Natural killer cell (primary cell): ENCODE results near the gene EGFR. TPM values are rescaled to one million over a fixed set of nuclear protein-coding genes. Genes with fewer than 3 reads are reported as not detected.

Source experiments
- ATAC-seq, 3 donors: fragments of 150-1000 bp in 2 of 3; fragments of 200-7000 bp in 1 of 3; cut with Tn5 transposase; 1 replicate in 1 of 3; 2 replicates in 2 of 3; pipeline ENCODE4 v1.10.0; 2021; ENCODE audit warnings: mild to moderate bottlenecking in 2 of 3, moderate library complexity in 2 of 3
- DNase-seq, 2 donors: peaks; one replicate each; pipeline versions ENCODE4 v3.0.0 to v3.0.0-alpha.2; 2013 to 2021; ENCODE audit warnings: mixed read lengths in 1 of 2
- H3K27ac ChIP-seq: one replicate; pipeline ENCODE4 v1.5.1; 2013; ENCODE audit warnings: mild to moderate bottlenecking, low read length
- H3K27me3 ChIP-seq: one replicate; pipeline ENCODE4 v1.6.1; 2013; ENCODE audit warnings: low read length; ENCODE audit not compliant: control insufficient read depth, insufficient read depth
- H3K36me3 ChIP-seq: one replicate; pipeline ENCODE4 v1.6.1; 2013; ENCODE audit warnings: low read length; ENCODE audit not compliant: control insufficient read depth, insufficient read depth
- H3K4me1 ChIP-seq: one replicate; pipeline ENCODE4 v1.6.1; 2013; ENCODE audit warnings: low read length; ENCODE audit not compliant: control insufficient read depth, insufficient read depth
- H3K4me3 ChIP-seq: one replicate; pipeline ENCODE4 v1.5.1; 2013; ENCODE audit warnings: low read length
- H3K9me3 ChIP-seq: one replicate; pipeline ENCODE4 v1.6.1; 2013; ENCODE audit warnings: low read length; ENCODE audit not compliant: control insufficient read depth, insufficient read depth
- H3K27ac Mint-ChIP-seq, 2 donors: one replicate each; pipeline ENCODE4 v1.8.0; 2022; ENCODE audit warnings: mild to moderate bottlenecking in 2 of 2, mixed read lengths in 2 of 2, moderate library complexity in 1 of 2
- H3K27me3 Mint-ChIP-seq, 2 donors: one replicate each; pipeline ENCODE4 v1.8.0; 2022; ENCODE audit warnings: low read depth in 2 of 2, mixed read lengths in 2 of 2
- H3K36me3 Mint-ChIP-seq: one replicate; pipeline ENCODE4 v1.8.0; 2022; ENCODE audit warnings: mixed read lengths
- H3K4me1 Mint-ChIP-seq, 2 donors: one replicate each; pipeline ENCODE4 v1.8.0; 2022; ENCODE audit warnings: mixed read lengths in 2 of 2
- H3K4me3 Mint-ChIP-seq: one replicate; pipeline ENCODE4 v1.8.0; 2022; ENCODE audit warnings: mild to moderate bottlenecking, moderate library complexity, mixed read lengths
- H3K9me3 Mint-ChIP-seq, 2 donors: one replicate each; pipeline ENCODE4 v1.8.0; 2022; ENCODE audit warnings: mixed read lengths in 2 of 2
- WGBS: methylation state at CpG from one replicate; pipeline ENCODE4 v1.1.7; 2013; ENCODE audit warnings: missing lambda C conversion rate; ENCODE audit not compliant: insufficient coverage; 5-methylcytosine and 5-hydroxymethylcytosine counted together
- intact Hi-C: fragments of 100-400 bp; cut with micrococcal nuclease; formaldehyde crosslinking; loops from one replicate; pipeline ENCODE4 v1.14.2; 2022
- total RNA-seq, 4 donors: library from RNA; stranded (reverse); fragments of 120-200 nt in 1 of 4; gene quantifications; one replicate each; pipeline versions ENCODE4 v1.2.3 to v1.2.4, GENCODE V29; 2013 to 2022
- TF ChIP-seq, protein P1 (sequence below): fragments of 200-600 bp; IDR thresholded peaks from one replicate; pipeline ENCODE4 v1.8.0; 2022; ENCODE audit warnings: antibody characterized with exemption

EGFR gene
- total RNA-seq, 3 donors from 2014 or later (not counting 1 experiment from before 2014, with no cell fraction given): not detected

DNA sequence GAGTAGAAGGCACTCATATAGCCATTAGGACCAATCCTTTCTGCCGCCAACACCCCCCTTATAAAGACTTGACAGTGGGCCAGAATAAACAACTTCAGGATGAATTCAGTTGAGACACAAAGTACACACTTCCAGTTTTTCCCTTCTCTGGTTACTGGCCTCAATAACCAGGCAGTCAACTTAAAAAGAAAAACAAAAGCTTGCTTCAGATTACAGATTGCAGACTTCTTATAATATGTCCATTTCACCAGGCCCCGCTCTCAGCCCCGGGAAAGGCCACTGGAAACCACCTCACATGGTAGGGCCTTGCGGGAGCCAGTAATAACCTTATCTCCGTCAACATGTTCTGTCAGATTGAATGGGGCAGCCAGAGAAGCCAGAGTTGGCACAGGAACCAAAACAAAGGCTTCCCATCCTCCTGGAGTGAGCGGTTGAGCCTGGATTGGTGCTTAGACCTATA lies 108.8 kb downstream of the EGFR start:
- no peaks in the 10 kb centered on the region for H3K4me1 Mint-ChIP-seq
- 64% methylated on average over 6 of the region's 6 CpGs for WGBS
- ATAC-seq: no peak
- H3K4me3 ChIP-seq: no peak overlapping the region
- TF ChIP-seq, protein P1, sequence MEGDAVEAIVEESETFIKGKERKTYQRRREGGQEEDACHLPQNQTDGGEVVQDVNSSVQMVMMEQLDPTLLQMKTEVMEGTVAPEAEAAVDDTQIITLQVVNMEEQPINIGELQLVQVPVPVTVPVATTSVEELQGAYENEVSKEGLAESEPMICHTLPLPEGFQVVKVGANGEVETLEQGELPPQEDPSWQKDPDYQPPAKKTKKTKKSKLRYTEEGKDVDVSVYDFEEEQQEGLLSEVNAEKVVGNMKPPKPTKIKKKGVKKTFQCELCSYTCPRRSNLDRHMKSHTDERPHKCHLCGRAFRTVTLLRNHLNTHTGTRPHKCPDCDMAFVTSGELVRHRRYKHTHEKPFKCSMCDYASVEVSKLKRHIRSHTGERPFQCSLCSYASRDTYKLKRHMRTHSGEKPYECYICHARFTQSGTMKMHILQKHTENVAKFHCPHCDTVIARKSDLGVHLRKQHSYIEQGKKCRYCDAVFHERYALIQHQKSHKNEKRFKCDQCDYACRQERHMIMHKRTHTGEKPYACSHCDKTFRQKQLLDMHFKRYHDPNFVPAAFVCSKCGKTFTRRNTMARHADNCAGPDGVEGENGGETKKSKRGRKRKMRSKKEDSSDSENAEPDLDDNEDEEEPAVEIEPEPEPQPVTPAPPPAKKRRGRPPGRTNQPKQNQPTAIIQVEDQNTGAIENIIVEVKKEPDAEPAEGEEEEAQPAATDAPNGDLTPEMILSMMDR: no peak
- H3K27me3 ChIP-seq: no peaks in the 10 kb centered on the region
- intact Hi-C loops: no loop called here
- H3K4me3 Mint-ChIP-seq: no peak overlapping the region
- H3K27ac ChIP-seq: no peak overlapping the region
- no peaks in the 10 kb centered on the region for H3K36me3 Mint-ChIP-seq
- DNase-seq: no peak
- H3K9me3 Mint-ChIP-seq: no peaks in the 10 kb centered on the region
- no peaks in the 10 kb centered on the region for H3K9me3 ChIP-seq
- no peaks in the 10 kb centered on the region for H3K4me1 ChIP-seq
- H3K27me3 Mint-ChIP-seq: peaks cover 12 to 18% of the 10 kb centered on the region in 2 donors
- no peak overlapping the region for H3K27ac Mint-ChIP-seq
- no peaks in the 10 kb centered on the region for H3K36me3 ChIP-seq

DNA sequence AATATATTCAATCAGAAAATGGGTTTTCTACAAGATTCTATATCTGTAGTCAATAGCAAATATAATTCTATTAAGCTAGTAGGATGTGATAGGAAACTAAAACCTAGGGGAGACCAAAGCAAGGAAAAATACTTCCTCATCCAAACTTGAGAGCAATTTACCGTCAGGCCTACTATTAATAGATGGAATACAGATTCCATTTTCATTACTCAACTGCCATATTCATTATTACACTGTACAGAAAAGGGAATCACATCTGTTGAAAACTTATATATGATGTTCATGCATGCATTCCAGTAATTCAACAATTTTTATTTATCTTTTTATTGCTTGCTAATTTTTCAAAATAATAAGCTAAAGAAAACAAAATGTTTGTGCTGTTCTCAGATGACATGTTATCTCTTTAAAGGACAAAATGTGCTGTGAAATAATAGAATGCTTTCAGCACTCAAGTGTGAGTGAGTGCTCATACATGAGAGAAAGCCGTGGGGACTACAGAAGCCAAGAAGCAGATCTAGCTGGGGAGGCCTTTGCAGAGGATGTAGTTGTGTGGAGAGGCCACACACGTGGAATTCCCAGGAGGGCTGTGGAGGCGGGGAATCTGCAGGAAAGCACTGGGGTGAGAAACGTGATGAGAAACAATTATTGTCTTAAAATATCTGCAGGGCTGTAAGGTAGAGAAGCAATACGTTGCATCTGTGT lies 110.0 kb downstream of the EGFR start:
- Histone ChIP-seq H3K27ac (no peak overlapping the region), H3K27me3 (no peaks in the 10 kb centered on the region), H3K4me1 (no peaks in the 10 kb centered on the region), H3K4me3 (no peak overlapping the region), H3K36me3 (no peaks in the 10 kb centered on the region), H3K9me3 (no peaks in the 10 kb centered on the region)
- 60% methylated on average over 5 of the region's 6 CpGs for WGBS
- Mint-ChIP-seq H3K4me3 (no peak overlapping the region), H3K27me3 (peaks cover 9 to 15% of the 10 kb centered on the region in 2 donors), H3K4me1 (no peaks in the 10 kb centered on the region), H3K27ac (no peak overlapping the region), H3K36me3 (no peaks in the 10 kb centered on the region), H3K9me3 (no peaks in the 10 kb centered on the region)
- TF ChIP-seq, protein P1: no peak
- intact Hi-C loops: no loop called here
- no peak for DNase-seq
- ATAC-seq: no peak

DNA sequence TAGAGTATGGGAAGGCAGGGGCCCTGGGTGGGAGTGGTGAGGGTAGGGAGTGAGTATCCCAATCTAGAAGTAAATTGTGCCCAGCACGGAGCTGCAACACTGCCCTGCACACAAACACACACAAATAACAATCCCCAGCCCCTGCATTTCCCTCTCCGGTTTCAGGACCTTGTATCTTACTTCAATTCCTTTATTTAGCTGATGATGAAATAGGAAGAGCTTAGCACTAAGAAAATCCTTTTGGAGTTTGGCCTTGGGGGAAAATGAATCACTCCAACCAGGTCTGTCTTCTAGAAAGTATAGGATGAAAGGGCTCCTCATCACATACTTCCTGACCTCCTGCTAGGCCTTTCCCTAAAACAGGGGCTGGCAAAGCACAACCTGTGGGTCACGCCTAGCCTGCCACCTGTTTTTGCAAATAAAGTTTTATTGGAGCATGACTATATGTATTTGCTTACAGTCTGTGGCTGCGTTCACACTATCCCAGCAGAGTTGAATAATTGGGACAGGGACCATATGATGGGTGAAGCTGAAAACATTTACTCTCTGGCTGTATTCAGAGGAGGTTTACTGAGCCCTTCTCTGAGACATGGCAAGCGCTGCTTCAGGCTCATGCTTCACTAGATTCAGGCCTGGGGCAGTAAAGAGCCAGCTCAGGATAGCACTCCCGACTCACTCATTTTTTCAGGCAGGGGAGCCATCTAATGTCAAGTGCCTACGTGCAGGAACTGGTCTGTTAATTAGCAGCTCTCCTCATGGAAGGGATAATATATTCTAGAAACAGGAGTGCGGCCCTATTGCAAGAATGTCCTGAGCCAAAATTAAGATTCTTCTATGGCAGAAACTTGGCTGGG lies 111.0 kb downstream of the EGFR start:
- Mint-ChIP-seq H3K9me3 (no peaks in the 10 kb centered on the region), H3K4me1 (no peaks in the 10 kb centered on the region), H3K4me3 (no peak overlapping the region), H3K27me3 (peaks cover 6 to 15% of the 10 kb centered on the region in 2 donors), H3K36me3 (no peaks in the 10 kb centered on the region), H3K27ac (no peak overlapping the region)
- Histone ChIP-seq H3K27me3 (no peaks in the 10 kb centered on the region), H3K4me3 (no peak overlapping the region), H3K4me1 (no peaks in the 10 kb centered on the region), H3K9me3 (no peaks in the 10 kb centered on the region), H3K27ac (no peak overlapping the region), H3K36me3 (no peaks in the 10 kb centered on the region)
- WGBS: 83% methylated on average over 6 of the region's 8 CpGs
- TF ChIP-seq, protein P1: no peak
- ATAC-seq (no peak), DNase-seq (no peak)
- intact Hi-C loops: no loop called here
